Activated T-cell treated with anti-CD3 and anti-CD28 coated beads, Interleukin-2, amount 50 U/mL, for 48 hours (primary cell): ENCODE measurements around the gene NANP.

Experiments used
- DNase-seq, 2 experiments: peaks; one replicate each; pipeline ENCODE4 v3.0.0-alpha.2; 2020

NANP gene

DNA sequence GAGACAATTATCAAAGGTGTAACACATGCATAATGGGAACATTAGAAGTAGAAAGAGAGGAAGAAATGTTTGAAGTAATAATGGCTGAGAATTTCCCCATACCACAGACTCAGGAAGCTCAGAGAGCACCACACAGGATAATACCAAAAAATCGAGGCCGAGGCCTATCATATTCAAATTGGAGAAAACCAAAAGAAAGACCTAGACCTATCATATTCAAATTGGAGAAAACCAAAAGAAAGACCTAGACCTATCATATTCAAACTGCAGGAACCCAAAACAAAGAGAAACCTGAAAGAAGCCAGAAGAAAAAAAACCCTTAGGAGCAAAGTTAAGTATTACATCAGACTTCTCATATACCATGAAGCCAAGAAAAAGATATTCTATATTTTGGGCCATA is 56.5 kb downstream of the NANP start:
- no peak for DNase-seq

DNA sequence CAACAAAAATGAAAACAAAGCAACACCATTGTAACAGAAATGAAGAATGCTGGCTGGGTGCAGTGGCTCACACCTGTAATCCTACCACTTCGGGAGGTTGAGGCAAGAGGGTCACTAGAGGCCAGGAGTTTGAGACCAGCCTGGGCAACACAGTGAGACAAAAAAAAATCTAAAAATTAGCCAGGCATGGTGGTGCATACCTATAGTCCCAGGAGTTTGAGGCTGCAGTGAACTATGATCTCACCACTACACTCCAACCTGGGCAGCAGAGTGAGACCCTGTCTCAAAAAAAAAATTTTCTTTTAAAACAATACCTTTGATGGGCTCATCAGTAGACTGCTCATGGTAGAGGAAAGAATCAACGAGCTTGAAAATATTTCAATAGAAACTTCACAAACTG is 57.0 kb downstream of the NANP start:
- no peak for DNase-seq

DNA sequence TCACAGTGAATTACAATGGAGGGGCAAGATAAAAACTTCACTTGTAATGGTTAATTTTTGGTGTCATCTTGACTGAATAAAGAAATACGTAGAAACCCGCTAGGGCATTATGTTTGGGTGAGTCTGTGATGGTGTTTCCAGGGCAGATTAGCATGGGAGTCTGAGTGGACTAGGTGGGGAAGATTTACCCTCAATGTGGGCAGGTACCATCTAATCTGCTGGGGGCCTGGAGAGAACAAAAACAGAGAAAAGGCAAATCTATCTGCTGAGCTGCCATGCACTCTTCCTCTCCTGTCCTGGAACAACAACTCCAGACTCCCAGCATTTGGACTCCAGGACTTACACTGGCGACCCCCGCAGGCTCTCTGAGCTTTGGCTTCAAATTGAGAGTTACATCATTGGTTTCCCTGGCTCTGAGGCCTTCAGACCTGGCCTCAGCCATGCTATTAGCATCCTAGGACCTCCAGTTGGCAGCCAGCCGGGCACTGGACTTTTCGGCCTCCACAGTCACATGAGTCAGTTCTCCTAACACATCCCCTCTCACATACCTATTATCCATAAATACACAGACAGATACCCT is 58.1 kb downstream of the NANP start:
- no peak for DNase-seq

DNA sequence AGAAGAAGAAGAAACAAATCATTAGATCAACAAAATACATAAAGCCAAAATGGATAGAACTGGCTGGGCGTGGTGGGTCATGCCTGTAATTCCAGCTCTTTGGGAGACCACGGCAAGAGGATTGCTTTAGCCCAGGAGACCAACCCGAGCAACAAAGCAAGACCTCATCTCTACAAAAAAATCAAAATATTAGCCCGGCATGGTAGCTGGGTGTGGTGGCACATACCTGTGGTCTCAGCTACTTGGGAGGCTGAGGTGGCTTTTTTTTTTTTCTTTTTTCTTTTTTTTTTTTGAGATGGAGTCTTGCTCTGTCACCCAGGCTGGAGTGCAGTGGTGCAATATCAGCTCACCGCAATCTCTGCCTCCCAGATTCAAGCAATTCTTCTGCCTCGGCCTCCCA is 59.9 kb downstream of the NANP start:
- no peak for DNase-seq

DNA sequence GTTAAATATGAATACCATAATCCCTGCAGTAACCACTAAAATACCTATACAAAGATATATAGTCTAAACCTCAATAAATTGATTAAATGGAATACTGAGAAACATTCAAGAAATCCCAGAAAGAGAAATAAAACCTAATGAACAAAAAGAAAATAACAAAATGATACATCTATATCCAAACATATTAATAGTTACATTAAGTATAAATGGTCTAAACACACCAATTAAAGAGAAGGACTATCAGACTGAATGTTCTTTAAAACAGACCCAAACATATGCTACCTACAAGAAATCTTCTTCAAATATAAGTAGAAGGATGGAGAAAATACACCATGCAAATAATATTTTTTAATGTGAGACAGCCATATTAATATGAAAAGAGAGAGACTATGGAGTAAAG is 60.5 kb downstream of the NANP start:
- DNase-seq: no peak
